MM.1S (cell line): Measurements from ENCODE around the gene CLCN4.

Experiments
- DNase-seq: peaks from one replicate; pipeline ENCODE4 v3.0.0-alpha.2; 2015
- H2AFZ ChIP-seq: fragments of 300-600 bp; sonication (generic); 2 replicates; pipeline ENCODE4 v1.6.0; 2016; ENCODE audit warnings: antibody characterized with exemption, low read length
- H3F3A ChIP-seq: fragments of 300-600 bp; sonication (generic); 2 replicates; pipeline ENCODE4 v1.6.1; 2016; ENCODE audit warnings: mild to moderate bottlenecking, antibody characterized with exemption, low read length, moderate library complexity, mixed read lengths; ENCODE audit not compliant: insufficient read depth
- H3K27ac ChIP-seq: fragments of 300-600 bp; sonication (generic); 2 replicates; pipeline ENCODE4 v1.5.1; 2016; ENCODE audit warnings: mild to moderate bottlenecking, low read length
- H3K27me3 ChIP-seq: fragments of 300-600 bp; sonication (generic); replicated peaks from 2 replicates; pipeline ENCODE4 v1.6.0; 2016; ENCODE audit warnings: low read length; ENCODE audit not compliant: insufficient read depth
- H3K36me3 ChIP-seq: fragments of 300-600 bp; sonication (generic); replicated peaks from 2 replicates; pipeline ENCODE4 v1.6.1; 2016; ENCODE audit warnings: mild to moderate bottlenecking, low read length, mixed read lengths; ENCODE audit not compliant: insufficient read depth
- H3K4me1 ChIP-seq: fragments of 300-600 bp; sonication (generic); 2 replicates; pipeline ENCODE4 v1.6.1; 2016; ENCODE audit warnings: low read length, mixed read lengths
- H3K4me2 ChIP-seq: fragments of 300-600 bp; sonication (generic); 2 replicates; pipeline ENCODE4 v1.6.0; 2016; ENCODE audit warnings: low read depth, low read length
- H3K4me3 ChIP-seq: fragments of 300-600 bp; sonication (generic); 2 replicates; pipeline ENCODE4 v1.5.1; 2016; ENCODE audit warnings: low read length, mixed read lengths
- H3K79me2 ChIP-seq: fragments of 300-600 bp; sonication (generic); 2 replicates; pipeline ENCODE4 v1.6.1; 2016; ENCODE audit warnings: mixed run types, low read length, mixed read lengths
- H3K9ac ChIP-seq: fragments of 300-600 bp; sonication (generic); 2 replicates; pipeline ENCODE4 v1.6.1; 2016; ENCODE audit warnings: low read length, mixed read lengths
- H3K9me2 ChIP-seq: fragments of 300-600 bp; sonication (generic); replicated peaks from 2 replicates; pipeline ENCODE4 v1.6.1; 2016; ENCODE audit warnings: mild to moderate bottlenecking, low read length, mixed read lengths; ENCODE audit not compliant: insufficient read depth
- H3K9me3 ChIP-seq: fragments of 300-600 bp; sonication (generic); replicated peaks from 2 replicates; pipeline ENCODE4 v1.6.1; 2016; ENCODE audit warnings: mild to moderate bottlenecking, low read length, mixed read lengths; ENCODE audit not compliant: insufficient read depth
- H4K20me1 ChIP-seq: fragments of 300-600 bp; sonication (generic); 2 replicates; pipeline ENCODE4 v1.6.1; 2016; ENCODE audit warnings: mild to moderate bottlenecking, low read length, moderate library complexity, mixed read lengths; ENCODE audit not compliant: insufficient read depth
- EZH2 ChIP-seq: fragments of 300-600 bp; sonication (generic); optimal IDR thresholded peaks from 2 replicates; pipeline ENCODE3; 2017; ENCODE audit warnings: low read depth, mild to moderate bottlenecking, antibody characterized with exemption, low read length, mixed read lengths
- EZH2phosphoT487 ChIP-seq: fragments of 300-600 bp; sonication (generic); IDR thresholded peaks from 2 replicates; pipeline ENCODE4 v1.6.1; 2018; ENCODE audit warnings: antibody characterized with exemption, low read length
- TF ChIP-seq, protein P1 (sequence below): fragments of 300-600 bp; sonication (generic); IDR thresholded peaks from 2 replicates; pipeline ENCODE4 v1.5.1; 2016; ENCODE audit warnings: antibody characterized with exemption, low read length, mixed read lengths

The CLCN4 gene

DNA sequence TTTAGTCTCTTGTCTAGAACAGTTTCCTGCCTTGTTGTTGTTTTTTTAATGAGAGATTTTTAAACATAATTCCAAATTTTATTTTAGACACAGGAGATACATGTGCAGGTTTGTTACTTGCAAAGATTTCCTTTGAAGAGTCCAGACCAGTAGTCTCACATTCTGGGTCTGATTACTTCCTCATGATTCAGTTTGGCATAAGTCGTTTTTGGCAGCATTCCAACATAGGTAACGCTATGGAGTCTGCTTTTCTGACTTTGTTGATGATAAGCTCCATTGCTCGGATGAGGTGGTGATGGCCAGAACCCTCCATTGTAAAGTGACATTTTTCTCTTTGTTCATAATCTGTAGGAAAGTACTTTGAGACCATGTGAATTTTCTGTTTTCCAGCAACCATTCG lies 74.7 kb downstream of the CLCN4 start:
- no peaks in the 10 kb centered on the region for H3K4me1 ChIP-seq
- DNase-seq: no peak
- H3K36me3 ChIP-seq: no peaks in the 10 kb centered on the region
- no peaks in the 10 kb centered on the region for H3K79me2 ChIP-seq
- H3K9ac ChIP-seq: no peak overlapping the region
- H3K27ac ChIP-seq: no peak overlapping the region
- H3F3A ChIP-seq: no peaks in the 10 kb centered on the region
- no peaks in the 10 kb centered on the region for H3K9me3 ChIP-seq
- no peak overlapping the region for H3K4me2 ChIP-seq
- no peak overlapping the region for H3K4me3 ChIP-seq
- H3K27me3 ChIP-seq: no peaks in the 10 kb centered on the region
- H4K20me1 ChIP-seq: no peaks in the 10 kb centered on the region
- TF ChIP-seq EZH2 (no peak), EZH2phosphoT487 (no peak)
- TF ChIP-seq, protein P1, sequence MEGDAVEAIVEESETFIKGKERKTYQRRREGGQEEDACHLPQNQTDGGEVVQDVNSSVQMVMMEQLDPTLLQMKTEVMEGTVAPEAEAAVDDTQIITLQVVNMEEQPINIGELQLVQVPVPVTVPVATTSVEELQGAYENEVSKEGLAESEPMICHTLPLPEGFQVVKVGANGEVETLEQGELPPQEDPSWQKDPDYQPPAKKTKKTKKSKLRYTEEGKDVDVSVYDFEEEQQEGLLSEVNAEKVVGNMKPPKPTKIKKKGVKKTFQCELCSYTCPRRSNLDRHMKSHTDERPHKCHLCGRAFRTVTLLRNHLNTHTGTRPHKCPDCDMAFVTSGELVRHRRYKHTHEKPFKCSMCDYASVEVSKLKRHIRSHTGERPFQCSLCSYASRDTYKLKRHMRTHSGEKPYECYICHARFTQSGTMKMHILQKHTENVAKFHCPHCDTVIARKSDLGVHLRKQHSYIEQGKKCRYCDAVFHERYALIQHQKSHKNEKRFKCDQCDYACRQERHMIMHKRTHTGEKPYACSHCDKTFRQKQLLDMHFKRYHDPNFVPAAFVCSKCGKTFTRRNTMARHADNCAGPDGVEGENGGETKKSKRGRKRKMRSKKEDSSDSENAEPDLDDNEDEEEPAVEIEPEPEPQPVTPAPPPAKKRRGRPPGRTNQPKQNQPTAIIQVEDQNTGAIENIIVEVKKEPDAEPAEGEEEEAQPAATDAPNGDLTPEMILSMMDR: no peak
- H2AFZ ChIP-seq: no peak overlapping the region
- no peaks in the 10 kb centered on the region for H3K9me2 ChIP-seq

GRCh38 chrX:10233173-10233572 lies 76.4 kb downstream of the CLCN4 start:
- Histone ChIP-seq H3K9me3 (no peaks in the 10 kb centered on the region), H3K27me3 (no peaks in the 10 kb centered on the region), H2AFZ (no peak overlapping the region), H3K9me2 (no peaks in the 10 kb centered on the region), H4K20me1 (no peaks in the 10 kb centered on the region), H3K36me3 (no peaks in the 10 kb centered on the region), H3F3A (no peaks in the 10 kb centered on the region), H3K4me1 (no peaks in the 10 kb centered on the region), H3K9ac (no peak overlapping the region), H3K4me3 (no peak overlapping the region), H3K27ac (no peak overlapping the region), H3K4me2 (no peak overlapping the region), H3K79me2 (no peaks in the 10 kb centered on the region)
- TF ChIP-seq EZH2 (no peak), EZH2phosphoT487 (no peak)
- TF ChIP-seq, protein P1: no peak
- no peak for DNase-seq

DNA sequence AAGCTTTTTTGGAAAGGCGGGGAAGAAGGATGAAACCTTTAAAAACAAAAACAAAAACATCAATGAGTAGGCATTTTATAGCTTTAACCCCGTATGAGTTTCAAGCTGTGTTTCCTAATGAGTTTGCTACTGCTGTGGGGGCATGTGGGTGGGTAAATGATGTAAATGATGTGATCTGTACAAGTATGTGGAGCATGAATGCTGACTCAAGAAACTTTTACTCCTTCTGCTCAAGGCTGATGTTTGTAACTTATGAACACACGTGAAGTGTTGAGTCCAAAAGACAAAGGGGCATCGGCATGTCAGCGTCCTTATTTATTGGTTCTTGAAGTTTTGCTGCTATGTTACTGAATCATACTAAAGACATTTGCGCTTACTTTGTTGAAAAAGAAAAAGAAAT lies 76.9 kb downstream of the CLCN4 start:
- TF ChIP-seq EZH2phosphoT487 (no peak), EZH2 (no peak)
- TF ChIP-seq, protein P1: no peak
- H3K9ac ChIP-seq: no peak overlapping the region
- H3K9me3 ChIP-seq: no peaks in the 10 kb centered on the region
- no peak overlapping the region for H3K27ac ChIP-seq
- H3K27me3 ChIP-seq: no peaks in the 10 kb centered on the region
- no peak for DNase-seq
- no peaks in the 10 kb centered on the region for H3K4me1 ChIP-seq
- H4K20me1 ChIP-seq: no peaks in the 10 kb centered on the region
- H3K36me3 ChIP-seq: no peaks in the 10 kb centered on the region
- no peaks in the 10 kb centered on the region for H3F3A ChIP-seq
- no peaks in the 10 kb centered on the region for H3K79me2 ChIP-seq
- no peak overlapping the region for H2AFZ ChIP-seq
- H3K9me2 ChIP-seq: no peaks in the 10 kb centered on the region
- H3K4me2 ChIP-seq: no peak overlapping the region
- H3K4me3 ChIP-seq: no peak overlapping the region

GRCh38 chrX:10235851-10236250 lies 79.1 kb downstream of the CLCN4 start:
- H3K27me3 ChIP-seq: no peaks in the 10 kb centered on the region
- H3K9ac ChIP-seq: no peak overlapping the region
- H3K4me1 ChIP-seq: no peaks in the 10 kb centered on the region
- H3K36me3 ChIP-seq: no peaks in the 10 kb centered on the region
- no peak overlapping the region for H3K4me2 ChIP-seq
- H3F3A ChIP-seq: no peaks in the 10 kb centered on the region
- no peak overlapping the region for H3K27ac ChIP-seq
- no peaks in the 10 kb centered on the region for H4K20me1 ChIP-seq
- H3K79me2 ChIP-seq: no peaks in the 10 kb centered on the region
- no peak overlapping the region for H3K4me3 ChIP-seq
- no peaks in the 10 kb centered on the region for H3K9me2 ChIP-seq
- no peaks in the 10 kb centered on the region for H3K9me3 ChIP-seq
- TF ChIP-seq, protein P1: no peak
- TF ChIP-seq EZH2phosphoT487 (no peak), EZH2 (no peak)
- DNase-seq: no peak
- no peak overlapping the region for H2AFZ ChIP-seq
